HG03457 (cell line): ENCODE measurements around the gene MXI1.
"Not testable (repeated sequence)": the region's sequence is repeated elsewhere in the genome, so short reads cannot be mapped to it uniquely, and the experiment has no call there.

Experiments used
- ATAC-seq: cut with Tn5 transposase; IDR thresholded peaks from one replicate; pipeline ENCODE4 v1.9.1; 2021; ENCODE audit warnings: moderate number of reproducible peaks; ENCODE audit not compliant: unreplicated experiment

MXI1 gene

GRCh38 chr10:110312206-110312605 lies 104.8 kb downstream of the MXI1 start:
- ATAC-seq, result no peak

- ATAC-seq, result no peak
These were observed 106.3 kb downstream of the MXI1 start for GRCh38 chr10:110313674-110314073.

GRCh38 chr10:110317866-110318850 lies 110.8 kb downstream of the MXI1 start:
- ATAC-seq, result no peak

- no peak for ATAC-seq
These were observed 114.6 kb downstream of the MXI1 start for GRCh38 chr10:110321869-110322620.

DNA sequence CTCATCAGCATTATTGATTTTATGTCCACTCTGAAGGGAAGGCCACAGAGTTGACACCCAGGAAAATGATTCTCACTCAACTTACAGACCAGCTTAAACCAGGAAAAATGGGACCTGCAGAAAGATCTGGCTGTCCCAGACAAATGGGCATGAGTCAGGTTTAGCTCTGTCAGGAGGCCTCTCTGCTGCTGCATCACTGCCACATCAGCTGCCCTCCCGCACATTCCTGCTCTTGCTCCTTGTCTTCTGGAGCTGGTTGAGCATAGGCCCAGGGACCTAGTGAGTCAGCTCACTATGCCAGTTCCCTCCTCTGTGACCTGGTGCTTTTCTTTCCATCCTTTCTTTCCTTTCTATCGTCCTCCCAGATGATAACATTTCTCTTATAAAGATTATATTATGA lies 116.1 kb downstream of the MXI1 start:
- ATAC-seq, result no peak

- peak; percentile 47 for ATAC-seq
These were observed 116.9 kb downstream of the MXI1 start for GRCh38 chr10:110324201-110324804.

DNA sequence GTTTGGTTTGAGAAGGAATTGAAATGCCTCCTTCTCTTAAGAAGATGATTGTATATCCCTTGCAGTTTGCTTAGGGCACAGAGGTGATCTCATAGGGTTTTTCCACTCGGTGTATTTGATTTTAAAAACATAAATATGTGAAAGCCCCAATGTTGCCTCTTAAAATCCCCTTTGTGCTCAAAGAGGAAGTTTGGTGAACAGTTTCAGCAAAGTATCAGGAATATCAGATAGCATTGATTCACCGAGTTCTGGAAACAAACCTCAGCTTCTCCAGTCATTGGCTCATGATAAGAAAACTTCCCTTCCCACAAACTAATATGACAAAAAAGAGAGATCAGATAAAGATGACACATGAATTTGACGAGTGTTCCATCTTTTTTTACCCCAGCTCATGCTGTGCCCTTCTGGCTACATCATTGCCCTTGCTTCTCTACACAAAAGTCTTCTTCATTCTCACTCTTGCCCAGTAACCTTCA lies 117.4 kb downstream of the MXI1 start:
- ATAC-seq, result peak; percentile 73

DNA sequence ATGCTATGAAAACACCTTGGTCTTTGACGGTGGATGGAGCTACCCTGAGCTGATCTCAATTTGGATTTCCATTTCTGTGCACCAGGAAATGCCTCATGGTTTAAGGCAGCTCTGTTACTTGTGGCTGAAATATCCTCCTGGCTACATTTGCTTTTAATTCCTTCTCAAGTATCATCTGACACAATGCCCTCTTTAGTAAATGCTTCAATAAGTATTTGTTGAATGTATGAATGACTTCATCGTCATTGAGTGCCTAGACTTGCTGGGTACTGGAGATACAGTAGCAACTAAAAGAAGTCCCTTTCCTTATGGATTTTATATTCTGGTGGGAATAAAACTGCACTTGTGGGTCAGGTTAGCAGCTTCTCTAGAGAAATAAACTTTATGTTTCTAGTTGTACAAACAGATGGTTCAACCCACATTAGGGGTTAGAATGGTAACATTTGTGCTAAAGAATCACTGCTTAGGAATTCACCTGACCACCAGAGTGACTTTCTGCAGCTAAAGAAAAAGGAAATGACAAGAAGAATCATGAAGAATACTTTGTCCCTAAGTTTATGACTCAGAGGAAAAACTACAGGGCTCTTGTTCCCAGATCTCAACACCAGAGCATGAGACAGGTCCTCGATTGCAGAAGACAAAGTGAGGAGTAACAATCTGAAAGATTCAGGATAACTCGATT lies 119.1 kb downstream of the MXI1 start:
- ATAC-seq, result no peak

- no peak for ATAC-seq
These were observed 120.0 kb downstream of the MXI1 start for GRCh38 chr10:110327262-110327914.

DNA sequence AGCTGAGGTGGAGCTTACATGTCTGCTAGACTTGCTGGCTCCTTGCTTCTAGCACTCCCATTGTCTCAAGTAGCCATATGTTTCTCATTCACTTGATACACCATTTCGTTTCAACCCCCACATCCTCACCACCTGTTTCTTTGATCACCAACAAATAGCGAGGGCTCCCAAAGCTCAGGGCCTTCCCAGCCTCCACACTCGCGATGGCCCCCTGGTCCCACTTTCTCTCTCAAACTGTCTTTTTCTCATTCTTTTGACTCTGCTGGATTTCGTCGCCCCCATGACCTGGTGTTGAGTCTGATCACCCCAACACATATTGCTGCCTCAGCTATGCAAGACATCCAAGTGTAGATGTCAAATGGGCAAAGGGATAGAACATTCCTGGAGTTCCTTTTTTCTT lies 123.3 kb downstream of the MXI1 start:
- no peak for ATAC-seq

- not testable (repeated sequence) for ATAC-seq
These were observed 123.9 kb downstream of the MXI1 start for GRCh38 chr10:110331226-110331795.

DNA sequence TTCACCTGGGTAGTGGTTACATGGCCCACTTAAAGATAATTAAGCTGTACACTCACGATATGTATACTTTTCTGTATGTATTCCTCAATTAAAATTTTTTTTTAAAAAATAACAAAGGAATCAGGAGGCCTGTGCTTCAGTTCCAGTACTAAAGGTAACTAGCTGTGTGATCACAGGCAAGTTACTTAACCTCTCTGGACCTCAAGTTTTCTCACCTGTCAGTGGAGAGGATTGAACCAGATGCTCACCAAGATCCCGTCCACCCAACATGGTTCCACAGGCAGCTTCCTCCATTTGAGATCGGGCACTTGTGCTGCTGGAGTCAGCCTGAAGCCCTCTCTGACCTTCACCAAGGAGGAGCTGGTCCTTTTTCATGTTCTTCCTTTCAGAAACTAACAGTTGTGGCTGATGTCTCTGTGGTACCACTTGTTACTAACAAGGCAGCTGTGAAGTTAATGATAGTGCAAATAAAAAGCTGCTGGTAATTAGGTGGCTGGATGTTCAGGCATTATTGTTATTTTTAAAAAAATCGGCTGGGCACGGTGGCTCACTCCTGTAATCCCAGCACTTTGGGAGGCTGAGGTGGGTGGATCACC lies 126.8 kb downstream of the MXI1 start:
- ATAC-seq, result no peak

GRCh38 chr10:110335314-110336064 lies 128.1 kb downstream of the MXI1 start:
- no peak for ATAC-seq

GRCh38 chr10:110336111-110336721 lies 128.8 kb downstream of the MXI1 start:
- no peak for ATAC-seq
